ENCODE results near the gene TRPM2.
A peak's percentile ranks its signal among the peaks of the same experiment; 100 is the strongest.

The TRPM2 gene

GRCh38 chr21:44353191-44353970, at the start of gene TRPM2:
TRPM2 (plus strand) TSS chr21:44353621; CDS start chr21:44353701, 80 bp downstream.
- no peak for DNase-seq

GRCh38 chr21:44304011-44304616, 49.3 kb upstream of the TRPM2 start:
- DNase-seq, result no peak

GRCh38 chr21:44304877-44305293, 48.5 kb upstream of the TRPM2 start:
- DNase-seq, result peak; percentile 33 to 82

- no peak for DNase-seq
Observed at GRCh38 chr21:44305691-44306090, 47.7 kb upstream of the TRPM2 start.

GRCh38 chr21:44306936-44307704, 46.3 kb upstream of the TRPM2 start:
- no peak for DNase-seq

- no peak for DNase-seq
Observed at GRCh38 chr21:44310628-44311507, 42.6 kb upstream of the TRPM2 start.

GRCh38 chr21:44312089-44312488, 41.3 kb upstream of the TRPM2 start:
- no peak for DNase-seq

- DNase-seq, result no peak
Observed at GRCh38 chr21:44312716-44313115, 40.7 kb upstream of the TRPM2 start.

GRCh38 chr21:44313451-44313850, 40.0 kb upstream of the TRPM2 start:
- DNase-seq, result no peak

- DNase-seq, result no peak
Observed at GRCh38 chr21:44314128-44314527, 39.3 kb upstream of the TRPM2 start.

GRCh38 chr21:44314561-44314960, 38.9 kb upstream of the TRPM2 start:
- no peak for DNase-seq

GRCh38 chr21:44315691-44316203, 37.7 kb upstream of the TRPM2 start:
- no peak for DNase-seq

GRCh38 chr21:44316277-44316900, 37.0 kb upstream of the TRPM2 start:
- no peak for DNase-seq

- no peak for DNase-seq
Observed at GRCh38 chr21:44317241-44317782, 36.1 kb upstream of the TRPM2 start.

- no peak for DNase-seq
Observed at GRCh38 chr21:44317871-44318270, 35.5 kb upstream of the TRPM2 start.

- no peak for DNase-seq
Observed at GRCh38 chr21:44318489-44319285, 34.7 kb upstream of the TRPM2 start.

GRCh38 chr21:44319407-44320065, 33.9 kb upstream of the TRPM2 start:
- no peak for DNase-seq

GRCh38 chr21:44320847-44321246, 32.6 kb upstream of the TRPM2 start:
- no peak for DNase-seq

- no peak for DNase-seq
Observed at GRCh38 chr21:44321846-44322450, 31.5 kb upstream of the TRPM2 start.

All from NCI-H526 (cell line).